NK-92 (cell line): ENCODE results near the gene GPC1.

Experiments used
- DNase-seq: peaks from one replicate; lab custom pipeline; 2025; ENCODE audit not compliant: unreplicated experiment; lab: John Stamatoyannopoulos, UW

GPC1 gene

DNA sequence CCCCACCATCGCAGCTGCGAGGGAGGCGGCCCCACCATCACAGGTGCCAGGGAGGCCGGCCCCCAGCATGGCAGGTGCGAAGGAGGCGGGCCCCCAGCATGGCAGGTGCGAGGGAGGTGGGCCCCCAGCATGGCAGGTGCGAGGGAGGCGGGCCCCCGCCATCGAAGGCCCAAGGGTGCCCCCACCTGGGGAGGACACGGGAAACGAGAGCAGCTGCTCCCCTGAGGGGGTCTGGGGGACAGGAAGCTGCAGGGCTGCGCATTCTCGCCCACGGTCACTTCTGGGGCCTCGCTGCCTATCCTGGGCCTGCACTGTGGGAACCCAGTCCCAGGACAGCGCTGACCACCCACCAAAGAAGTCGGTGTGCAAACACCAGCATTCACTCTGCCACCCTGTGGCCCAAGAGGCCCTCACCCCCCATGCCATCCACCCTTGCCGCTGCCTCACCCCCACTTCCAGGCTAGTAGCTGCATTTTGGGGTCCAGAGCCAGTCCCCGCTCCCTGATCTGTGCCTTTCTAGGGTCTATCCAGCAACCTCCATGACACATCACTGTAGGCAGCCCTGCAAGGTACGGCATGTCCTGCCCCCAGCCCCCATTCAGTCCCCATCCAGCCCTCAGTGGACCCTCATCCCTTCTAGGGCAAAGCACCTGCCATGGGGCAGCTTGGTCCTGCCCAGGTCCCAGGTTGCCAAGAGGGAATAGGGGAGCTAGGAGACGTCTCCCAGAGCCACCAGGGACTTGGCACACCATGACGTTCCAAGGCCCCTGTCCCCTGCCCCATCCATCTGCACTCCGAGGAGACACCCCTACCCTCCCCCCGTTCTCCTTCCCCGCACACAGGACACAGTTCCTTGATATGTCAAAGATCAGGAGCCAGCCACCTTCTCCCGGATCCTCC, 24.0 kb upstream of the GPC1 start:
- no peak for DNase-seq

- no peak for DNase-seq
These were observed 23.1 kb upstream of the GPC1 start for GRCh38 chr2:240412211-240412861.

DNA sequence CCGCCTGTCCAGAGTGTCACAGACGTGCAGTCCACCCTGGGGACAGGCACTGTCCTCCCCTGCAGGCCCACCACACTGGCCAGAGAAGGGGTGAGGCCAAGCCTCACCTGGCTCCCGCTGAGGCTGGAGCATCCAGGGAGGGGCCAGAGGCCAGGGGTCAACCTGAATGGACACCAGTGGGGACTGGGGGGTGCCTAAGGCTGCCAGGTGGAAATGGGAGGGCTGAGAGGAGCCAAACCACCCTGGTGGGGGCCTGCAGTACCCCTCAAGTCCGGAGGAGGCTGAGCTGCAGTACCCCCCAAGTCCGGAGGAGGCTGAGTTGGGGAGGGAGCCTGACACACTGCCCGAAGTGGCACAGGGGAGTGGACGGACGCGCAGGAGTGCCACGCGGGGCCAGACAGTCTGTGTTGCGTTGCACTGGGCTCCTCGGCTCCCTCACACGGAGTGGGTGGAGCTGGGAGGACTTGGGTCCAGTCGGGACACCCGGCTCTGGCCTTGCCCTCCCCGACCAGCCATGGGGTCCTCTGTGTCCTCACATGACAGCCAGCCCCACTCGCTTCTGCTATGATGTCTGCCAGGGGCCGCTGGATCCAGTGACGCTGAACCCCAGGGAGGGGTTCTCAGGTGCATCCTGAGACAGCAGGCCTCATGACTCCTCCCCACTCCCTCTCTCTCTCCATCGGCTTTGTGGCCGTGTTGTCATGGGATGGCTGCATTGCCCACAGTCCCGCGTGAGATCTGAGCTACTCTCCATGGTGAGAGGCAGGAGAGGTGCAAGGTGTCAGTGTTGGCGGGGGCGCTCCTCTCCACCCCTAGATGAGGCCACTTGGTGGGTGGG, 22.3 kb upstream of the GPC1 start:
- no peak for DNase-seq

DNA sequence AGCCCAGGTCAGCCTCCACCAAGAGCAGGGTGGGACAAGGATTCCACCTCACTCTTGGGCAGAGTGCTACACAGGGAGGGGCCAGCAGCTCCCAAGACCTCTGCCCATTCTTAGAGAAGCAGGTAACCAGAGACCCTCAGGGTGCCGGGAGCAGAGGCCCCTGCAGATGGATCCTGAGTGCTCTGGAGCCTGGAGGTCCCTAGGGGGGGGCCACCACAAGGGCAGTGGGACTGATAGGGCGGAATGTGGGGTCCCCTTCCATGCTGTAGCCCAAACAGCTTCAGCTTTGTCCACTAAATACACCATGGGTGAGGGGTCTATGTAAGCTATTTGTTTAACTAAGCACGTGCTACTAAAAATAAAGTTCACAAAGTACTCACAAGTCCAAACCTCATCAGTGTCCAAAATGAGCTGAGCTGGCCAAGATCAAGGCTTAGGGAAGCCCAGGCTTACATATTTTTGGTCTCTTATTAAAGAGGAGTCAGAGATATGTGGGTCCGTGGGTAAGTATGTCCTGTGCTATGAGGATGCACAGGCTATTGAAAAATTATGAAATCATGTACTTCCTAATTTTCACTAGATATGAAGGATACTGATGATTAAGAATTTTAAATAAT, 21.5 kb upstream of the GPC1 start:
- no peak for DNase-seq

- no peak for DNase-seq
These were observed 18.6 kb upstream of the GPC1 start for GRCh38 chr2:240416821-240417220.

- no peak for DNase-seq
These were observed 17.2 kb upstream of the GPC1 start for GRCh38 chr2:240418311-240418710.

DNA sequence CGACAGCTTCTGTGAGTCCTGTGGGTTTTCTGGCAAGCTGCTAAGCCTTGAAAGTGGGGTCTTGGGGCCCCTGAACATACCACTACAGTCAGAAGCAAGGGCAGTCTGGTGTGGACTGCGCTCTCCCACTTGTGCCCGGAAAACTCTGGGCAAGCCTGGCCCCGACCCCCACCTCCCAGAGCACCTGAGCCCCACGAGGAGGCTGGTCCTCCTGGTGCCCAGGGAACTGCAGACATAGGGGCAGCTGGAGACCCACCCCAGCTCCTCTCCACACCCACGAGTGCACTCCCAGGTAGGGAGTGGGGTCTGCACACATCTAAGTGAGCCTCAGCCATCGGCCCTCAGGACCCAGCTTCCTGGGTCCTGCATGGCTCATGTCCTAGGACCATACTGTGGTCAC, 16.2 kb upstream of the GPC1 start:
- no peak for DNase-seq

GRCh38 chr2:240419723-240420122, 15.7 kb upstream of the GPC1 start:
- no peak for DNase-seq

GRCh38 chr2:240420206-240421104, 15.0 kb upstream of the GPC1 start:
- no peak for DNase-seq

GRCh38 chr2:240421381-240421780, 14.1 kb upstream of the GPC1 start:
- no peak for DNase-seq

GRCh38 chr2:240422658-240423329, 12.7 kb upstream of the GPC1 start:
- no peak for DNase-seq

- DNase-seq, result no peak
These were observed 11.7 kb upstream of the GPC1 start for GRCh38 chr2:240423788-240424191.

- DNase-seq, result no peak
These were observed 10.9 kb upstream of the GPC1 start for GRCh38 chr2:240424341-240425235.

- DNase-seq, result no peak
These were observed 10.2 kb upstream of the GPC1 start for GRCh38 chr2:240425236-240425615.

DNA sequence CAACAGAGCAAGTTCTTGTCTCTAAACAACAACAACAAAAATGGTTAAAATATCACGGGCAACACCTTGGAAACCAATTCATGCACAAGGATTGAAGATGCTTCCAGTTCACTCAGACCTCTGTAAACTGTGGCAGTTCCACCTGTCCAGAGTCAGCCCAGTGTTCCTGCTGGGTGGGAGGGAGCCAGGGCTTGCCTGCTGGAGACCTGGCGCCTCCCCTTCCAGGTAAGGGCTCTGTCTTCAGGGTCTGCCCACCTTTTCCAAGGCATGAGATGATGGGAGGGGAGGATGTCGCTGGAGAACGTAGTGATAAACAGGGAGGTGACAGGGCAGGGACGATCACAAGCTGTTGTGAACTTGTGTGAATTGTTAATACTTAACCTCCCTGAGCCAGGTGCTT, 9.8 kb upstream of the GPC1 start:
- no peak for DNase-seq

GRCh38 chr2:240426845-240427721, 8.4 kb upstream of the GPC1 start:
- no peak for DNase-seq

GRCh38 chr2:240427729-240428128, 7.7 kb upstream of the GPC1 start:
- DNase-seq, result no peak

DNA sequence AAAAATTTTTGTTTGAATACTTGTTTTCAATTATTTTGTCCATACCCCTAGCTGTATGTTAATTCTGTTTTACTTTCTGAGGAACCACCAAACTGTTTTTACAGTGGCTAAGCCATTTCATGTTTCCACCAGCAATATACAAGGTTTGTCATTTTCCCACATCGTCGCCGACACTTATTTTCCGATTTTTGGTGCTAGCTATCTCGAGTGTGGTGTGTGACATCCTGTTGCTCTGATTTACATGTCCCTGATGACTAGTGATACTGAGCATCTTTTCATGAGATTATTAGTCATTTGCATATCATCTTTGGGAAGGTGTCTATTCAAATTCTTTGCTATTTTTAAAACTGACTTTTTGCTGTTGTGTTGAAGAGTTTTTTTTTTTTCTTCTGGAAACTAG, 7.2 kb upstream of the GPC1 start:
- no peak for DNase-seq
